Pancreas (tissue), 10 donors: ENCODE results near the gene CCDC192. TPM values are rescaled to one million over a fixed set of nuclear protein-coding genes. Genes with fewer than 3 reads are reported as not detected.
"Not testable (repeated sequence)": the region's sequence is repeated elsewhere in the genome, so short reads cannot be mapped to it uniquely, and the experiment has no call there.

Source experiments
- ATAC-seq, 4 donors: fragments of 200-7000 bp; cut with Tn5 transposase; one replicate each; pipeline versions ENCODE4 v1.8.0 to v1.9.1; 2020; ENCODE audit warnings: mild to moderate bottlenecking in 4 of 4, moderate library complexity in 4 of 4
- DNase-seq, 6 donors: peaks; one replicate each; pipeline ENCODE4 v3.0.0-alpha.2; 2020
- FAIRE-seq: peaks from 2 replicates; lab custom pipeline; 2012; peaks lifted over from hg19 to GRCh38; lab: Jason Lieb, UNC
- H3K27ac ChIP-seq, 4 donors: fragments of 200-600 bp; sonication (generic); 1 replicate in 3 of 4; 2 replicates in 1 of 4; pipeline versions ENCODE4 v1.5.0 to v1.8.0; 2020
- H3K27me3 ChIP-seq, 4 donors: fragments of 200-600 bp; one replicate each; pipeline ENCODE4 v1.8.0; 2021
- H3K36me3 ChIP-seq, 3 donors: fragments of 200-600 bp; sonication (generic) in 1 of 3; one replicate each; pipeline versions ENCODE4 v1.5.0 to v1.8.0; 2020 to 2021
- H3K4me1 ChIP-seq, 3 donors: fragments of 200-600 bp; one replicate each; pipeline ENCODE4 v1.8.0; 2021
- H3K4me3 ChIP-seq, 4 donors: fragments of 200-600 bp; sonication (generic) in 2 of 4; one replicate each; pipeline versions ENCODE4 v1.5.0 to v1.8.0; 2020 to 2021
- H3K9me3 ChIP-seq, 4 donors: fragments of 200-600 bp; one replicate each; pipeline ENCODE4 v1.8.0; 2021
- WGBS, 2 donors: extraction: QIAGEN DNeasy Blood & Tissue Kit; methylation state at CpG; one replicate each; pipeline ENCODE4 v1.1.7; 2013; 5-methylcytosine and 5-hydroxymethylcytosine counted together
- intact Hi-C, 3 donors: fragments of 100-400 bp; cut with DNase I; formaldehyde crosslinking; loops; one replicate each; pipeline versions ENCODE4 v1.11.1 to v1.14.2; 2022
- polyA plus RNA-seq, 2 donors: library from polyadenylated mRNA; stranded (reverse); fragments of 200-250 nt; gene quantifications; one replicate each; pipeline ENCODE4 v1.2.3, GENCODE V29; 2013
- total RNA-seq, 6 donors: library from RNA; stranded (reverse); fragmentation: NEBNext Ultra II Directional in 4 of 6; extraction: Animal tissue kit (Norgen Biotek cat#: 25700) in 4 of 6; gene quantifications; one replicate each; pipeline versions ENCODE4 v1.2.1 to v1.2.4, GENCODE V29; 2021 to 2023
- TF ChIP-seq, protein P1 (sequence below), 4 donors: fragments of 200-600 bp; sonication (generic) in 3 of 4; IDR thresholded peaks; one replicate each; pipeline versions ENCODE4 v1.5.0 to v1.8.0; 2021; ENCODE audit warnings: antibody characterized with exemption in 4 of 4
- donor health status: healthy with polysubstance abuse.
- donor health status: DM: no; HTN: no; CAD: no; lungs with moderate emphysema.
- donor health status: DM: no; HTN: no; CAD: no.
- donor health status: control.
- donor health status: control.
- donor health status: Bipolar disorder and iron deficiency.
- donor health status: DM: yes; HTN: yes; CAD: no.
- donor health status: DM: no; HTN: no; CAD: no.
- donor health status: DM: no; HTN: no; CAD: no.
- donor health status: DM: yes; HTN: yes; CAD: no.

CCDC192 gene
- total and polyA plus RNA-seq, 8 donors: not detected

DNA sequence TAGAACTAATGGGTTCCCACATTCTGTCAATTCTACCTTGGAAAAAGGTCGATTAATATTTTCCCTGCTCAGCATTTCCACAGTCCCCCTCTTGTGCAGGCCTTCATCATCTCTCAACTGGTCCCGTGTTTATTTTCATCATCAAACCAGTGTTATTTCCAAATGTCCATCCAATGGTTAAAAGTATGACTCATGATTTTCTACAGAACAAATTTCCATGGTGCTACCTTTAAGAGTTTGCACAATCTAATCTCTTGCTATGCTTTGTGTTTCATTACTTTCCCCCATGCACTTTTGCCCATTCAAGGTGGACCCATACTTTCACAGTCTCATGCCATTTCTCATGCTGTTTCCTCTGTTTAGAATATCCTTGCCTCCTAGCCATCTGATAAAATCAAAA, 143.7 kb downstream of the CCDC192 start:
- H3K27ac ChIP-seq: no peak overlapping the region
- no peaks in the 10 kb centered on the region for H3K4me1 ChIP-seq
- TF ChIP-seq, protein P1, sequence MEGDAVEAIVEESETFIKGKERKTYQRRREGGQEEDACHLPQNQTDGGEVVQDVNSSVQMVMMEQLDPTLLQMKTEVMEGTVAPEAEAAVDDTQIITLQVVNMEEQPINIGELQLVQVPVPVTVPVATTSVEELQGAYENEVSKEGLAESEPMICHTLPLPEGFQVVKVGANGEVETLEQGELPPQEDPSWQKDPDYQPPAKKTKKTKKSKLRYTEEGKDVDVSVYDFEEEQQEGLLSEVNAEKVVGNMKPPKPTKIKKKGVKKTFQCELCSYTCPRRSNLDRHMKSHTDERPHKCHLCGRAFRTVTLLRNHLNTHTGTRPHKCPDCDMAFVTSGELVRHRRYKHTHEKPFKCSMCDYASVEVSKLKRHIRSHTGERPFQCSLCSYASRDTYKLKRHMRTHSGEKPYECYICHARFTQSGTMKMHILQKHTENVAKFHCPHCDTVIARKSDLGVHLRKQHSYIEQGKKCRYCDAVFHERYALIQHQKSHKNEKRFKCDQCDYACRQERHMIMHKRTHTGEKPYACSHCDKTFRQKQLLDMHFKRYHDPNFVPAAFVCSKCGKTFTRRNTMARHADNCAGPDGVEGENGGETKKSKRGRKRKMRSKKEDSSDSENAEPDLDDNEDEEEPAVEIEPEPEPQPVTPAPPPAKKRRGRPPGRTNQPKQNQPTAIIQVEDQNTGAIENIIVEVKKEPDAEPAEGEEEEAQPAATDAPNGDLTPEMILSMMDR (IDR thresholded peaks at IDR 0.05): no peak
- H3K9me3 ChIP-seq: no peaks in the 10 kb centered on the region
- ATAC-seq (no peak), FAIRE-seq (no peak), DNase-seq (no peak)
- H3K27me3 ChIP-seq: no peaks in the 10 kb centered on the region
- WGBS, 2 donors: 87 to 89% methylated on average over 2 of the region's 2 CpGs
- H3K4me3 ChIP-seq: no peak overlapping the region
- H3K36me3 ChIP-seq: no peaks in the 10 kb centered on the region
- intact Hi-C loops: no loop called here

DNA sequence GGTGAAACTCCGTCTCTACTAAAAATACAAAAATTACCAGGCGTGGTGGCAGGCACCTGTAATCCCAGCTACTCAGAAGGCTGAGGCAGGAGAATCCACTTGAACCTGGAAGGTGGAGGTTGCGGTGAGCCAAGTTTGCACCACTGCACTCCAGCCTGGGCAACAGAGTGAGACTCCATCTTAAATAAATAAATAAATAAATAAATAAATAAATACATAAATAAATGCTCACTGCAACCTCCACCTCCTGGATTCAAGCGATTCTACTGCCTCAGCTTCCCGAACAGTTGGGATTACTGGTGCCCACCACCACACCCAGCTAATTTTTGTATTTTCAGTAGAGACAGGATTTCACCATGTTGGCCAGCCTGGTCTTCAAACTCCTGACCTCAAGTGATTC, 144.4 kb downstream of the CCDC192 start:
- ATAC-seq, H3K9me3 ChIP-seq, FAIRE-seq, H3K36me3 ChIP-seq, DNase-seq, H3K4me3 ChIP-seq, H3K4me1 ChIP-seq, H3K27me3 ChIP-seq, intact Hi-C loops, H3K27ac ChIP-seq: not testable (repeated sequence)
- 91 to 97% methylated on average over 5 of the region's 5 CpGs for WGBS, 2 donors

DNA sequence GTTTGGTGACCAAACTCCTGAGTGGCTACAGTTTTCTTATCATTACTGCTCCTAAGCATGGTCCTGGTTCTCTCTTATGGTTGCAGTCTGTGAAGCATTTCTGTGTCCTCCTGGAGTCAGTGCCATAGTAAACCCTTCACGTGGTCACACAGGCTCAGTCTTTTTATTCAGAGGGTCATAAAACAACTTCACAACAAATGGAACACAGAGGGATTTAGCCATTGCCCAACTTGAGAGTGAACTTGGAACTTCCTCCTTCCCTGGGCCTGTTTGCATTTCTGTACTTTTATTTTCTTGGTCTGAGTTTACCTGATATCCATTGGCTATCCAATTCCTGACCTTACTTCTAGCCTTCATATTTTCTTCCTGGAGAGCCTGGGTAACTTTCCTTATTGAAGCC, 144.9 kb downstream of the CCDC192 start:
- Histone ChIP-seq H3K36me3 (no peaks in the 10 kb centered on the region), H3K4me3 (no peak overlapping the region), H3K27ac (no peak overlapping the region), H3K9me3 (no peaks in the 10 kb centered on the region), H3K27me3 (no peaks in the 10 kb centered on the region), H3K4me1 (no peaks in the 10 kb centered on the region)
- no peak for FAIRE-seq
- 51 to 90% methylated on average over 1 of the region's 1 CpG for WGBS, 2 donors
- no peak for ATAC-seq
- DNase-seq: no peak
- intact Hi-C loops: no loop called here
- TF ChIP-seq, protein P1 (IDR thresholded peaks at IDR 0.05): no peak

DNA sequence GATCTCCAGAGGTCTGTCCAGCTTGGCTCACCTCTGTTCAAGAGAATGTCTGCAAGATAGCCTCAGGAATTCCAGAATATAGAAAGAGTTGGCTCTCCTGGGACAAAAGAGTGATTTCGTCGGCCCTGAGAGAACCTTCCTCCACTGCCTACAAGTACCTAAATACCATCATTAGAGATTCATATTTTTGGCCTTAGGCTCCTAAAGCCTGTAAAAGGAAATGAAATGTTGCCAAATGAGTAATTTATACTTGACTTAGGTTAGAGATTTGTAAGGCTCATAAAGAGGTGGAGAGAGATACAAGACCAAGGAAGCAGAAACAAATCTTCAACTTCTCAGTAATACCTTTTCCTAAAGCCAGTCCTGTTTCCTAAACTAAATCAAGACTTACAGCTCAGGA, 146.2 kb downstream of the CCDC192 start:
- DNase-seq: no peak
- no peak overlapping the region for H3K4me3 ChIP-seq
- FAIRE-seq: no peak
- no peak for ATAC-seq
- TF ChIP-seq, protein P1 (IDR thresholded peaks at IDR 0.05): no peak
- no peaks in the 10 kb centered on the region for H3K36me3 ChIP-seq
- no peaks in the 10 kb centered on the region for H3K4me1 ChIP-seq
- intact Hi-C loops: no loop called here
- H3K9me3 ChIP-seq: no peaks in the 10 kb centered on the region
- WGBS, 2 donors: 86 to 93% methylated on average over 2 of the region's 2 CpGs
- no peak overlapping the region for H3K27ac ChIP-seq
- H3K27me3 ChIP-seq: no peaks in the 10 kb centered on the region

DNA sequence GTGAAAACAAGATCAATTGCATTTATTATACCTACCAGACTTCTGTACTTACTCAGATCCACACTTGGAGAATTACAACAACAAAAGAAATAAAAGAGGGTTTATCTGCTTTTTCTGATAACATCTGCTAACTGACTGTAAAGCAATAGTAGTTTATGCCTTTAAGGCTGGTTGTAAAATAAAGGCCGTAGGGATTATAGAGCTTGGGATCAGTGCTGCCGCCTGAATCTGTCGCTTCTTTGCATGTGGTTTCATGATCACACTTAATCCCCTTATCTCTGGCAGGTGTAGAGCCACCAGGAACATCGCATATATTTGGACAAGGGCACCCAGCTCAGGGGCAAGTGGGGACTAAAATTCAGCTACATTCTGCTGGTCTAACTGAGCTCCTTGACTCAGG, 146.7 kb downstream of the CCDC192 start:
- DNase-seq: no peak
- peak; percentile 29 for FAIRE-seq
- Histone ChIP-seq H3K27ac (no peak overlapping the region), H3K36me3 (no peaks in the 10 kb centered on the region), H3K27me3 (no peaks in the 10 kb centered on the region), H3K9me3 (no peaks in the 10 kb centered on the region), H3K4me1 (no peaks in the 10 kb centered on the region), H3K4me3 (no peak overlapping the region)
- WGBS, 2 donors: 84 to 91% methylated on average over 4 of the region's 4 CpGs
- TF ChIP-seq, protein P1 (IDR thresholded peaks at IDR 0.05): no peak
- no peak for ATAC-seq
- intact Hi-C loops: no loop called here
